GM19395 (cell line): Measurements from ENCODE around the gene EXOSC6.
"Not testable (repeated sequence)": the region's sequence is repeated elsewhere in the genome, so short reads cannot be mapped to it uniquely, and the experiment has no call there.

Experiments
- ATAC-seq: cut with Tn5 transposase; IDR thresholded peaks from one replicate; pipeline ENCODE4 v1.9.1; 2021; ENCODE audit warnings: mild to moderate bottlenecking, moderate library complexity; ENCODE audit not compliant: unreplicated experiment

The EXOSC6 gene

DNA sequence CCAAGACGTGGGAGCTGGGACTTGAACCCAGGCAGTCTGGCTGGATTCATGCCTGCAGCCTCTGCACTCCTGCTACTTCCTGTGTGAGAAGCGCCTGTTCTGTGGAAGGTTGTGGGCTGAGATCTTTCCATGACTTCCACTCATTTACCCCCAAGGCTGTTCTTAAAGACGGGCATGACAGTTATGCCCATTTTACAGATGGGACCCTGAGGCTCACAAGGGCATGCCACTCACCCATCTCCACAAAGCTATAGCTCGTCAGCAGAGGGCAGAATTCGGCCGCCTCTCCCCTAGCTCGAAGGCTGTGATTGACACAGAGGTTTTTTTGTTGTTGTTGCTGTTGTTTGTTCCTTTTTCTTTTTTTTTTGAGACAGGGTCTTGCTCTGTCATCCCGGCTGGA is 51.7 kb downstream of the EXOSC6 start:
- ATAC-seq, result not testable (repeated sequence)

DNA sequence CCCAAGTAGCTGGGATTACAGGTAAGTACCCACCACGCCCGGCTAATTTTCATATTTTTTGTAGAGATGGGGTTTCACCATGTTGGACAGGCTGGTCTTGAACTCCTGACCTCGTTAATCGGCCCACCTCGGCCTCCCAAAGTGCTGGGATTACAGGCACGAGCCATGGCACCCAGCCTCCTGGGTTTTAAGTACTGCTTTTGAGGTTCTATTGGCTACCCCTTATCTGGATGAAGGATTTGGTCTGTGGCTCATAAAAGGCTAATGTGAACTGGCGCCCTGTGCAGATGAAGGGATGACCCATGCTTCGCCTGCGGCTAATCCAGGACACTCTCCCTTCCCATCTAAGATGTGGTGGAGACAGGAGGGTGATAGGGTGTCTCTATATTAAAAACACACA is 52.6 kb downstream of the EXOSC6 start:
- not testable (repeated sequence) for ATAC-seq

DNA sequence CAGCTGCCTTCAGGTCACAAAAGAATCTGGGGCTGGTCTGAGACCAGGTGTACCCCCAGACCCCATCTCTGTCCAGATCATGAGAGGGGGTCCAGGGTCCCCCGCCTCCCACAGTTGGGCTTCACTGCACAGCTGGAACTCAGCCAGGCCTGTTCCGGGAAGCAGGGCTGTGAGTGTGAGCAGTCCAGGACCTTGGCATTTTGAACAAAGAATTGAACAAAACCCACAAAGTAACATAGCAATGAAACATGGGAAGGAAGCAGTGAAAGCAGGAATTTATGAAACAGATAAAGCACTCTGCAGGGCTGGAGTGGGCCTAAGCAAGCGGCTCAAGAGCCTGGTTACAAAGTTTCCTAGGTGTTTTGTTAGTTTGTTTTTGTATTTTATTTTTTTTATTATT is 53.1 kb downstream of the EXOSC6 start:
- not testable (repeated sequence) for ATAC-seq

DNA sequence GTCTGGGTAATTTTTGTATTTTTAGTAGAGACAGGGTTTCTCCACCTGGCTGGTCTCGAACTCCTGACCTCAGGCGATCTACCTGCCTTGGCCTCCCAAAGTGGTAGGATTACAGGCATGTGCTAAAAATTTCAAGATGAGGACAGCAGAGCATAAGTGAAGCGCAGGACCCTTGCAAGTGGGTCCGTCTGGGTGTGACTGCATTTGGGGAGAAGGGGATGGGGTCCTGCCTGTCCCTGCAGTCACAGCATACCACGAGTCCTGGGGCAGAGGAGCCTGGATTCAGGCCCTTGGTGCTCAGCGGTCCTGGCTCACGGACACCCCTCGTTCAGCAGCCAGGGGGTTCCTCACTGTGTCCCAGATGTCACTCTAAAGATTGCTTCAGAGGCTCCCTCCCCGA is 53.5 kb downstream of the EXOSC6 start:
- not testable (repeated sequence) for ATAC-seq

DNA sequence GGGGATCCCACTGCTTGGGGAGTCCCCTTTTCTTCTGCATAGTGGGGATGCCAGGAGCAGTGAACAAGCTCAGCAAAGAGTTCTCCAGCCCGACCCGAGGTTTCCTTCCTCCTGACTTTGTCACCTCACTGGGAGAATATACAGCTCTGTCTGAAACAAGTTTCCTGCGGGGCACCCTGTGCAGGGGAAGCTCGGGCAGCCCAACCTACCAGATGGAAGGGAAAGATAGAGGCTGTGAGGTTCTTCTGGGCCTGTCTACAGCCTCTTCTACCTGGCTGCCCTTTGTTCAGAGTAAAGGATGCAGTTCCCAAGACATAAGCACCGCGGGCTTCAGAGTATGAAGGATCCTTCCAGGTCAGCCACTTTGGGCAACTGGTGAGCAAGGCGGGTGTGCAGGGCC is 54.1 kb downstream of the EXOSC6 start:
- not testable (repeated sequence) for ATAC-seq
